GM23338 (cell line): Measurements from ENCODE around the gene FMO2.

Experiments
- EZH2 ChIP-seq: fragments of 200-600 bp; sonication (generic); IDR thresholded peaks from one replicate; pipeline ENCODE4 v1.8.0; 2017; ENCODE audit warnings: antibody characterized with exemption, mild to moderate bottlenecking, low read depth; ENCODE audit not compliant: unreplicated experiment
- EZH2phosphoT487 ChIP-seq: fragments of 200-600 bp; sonication (generic); IDR thresholded peaks from one replicate; pipeline ENCODE4 v1.8.1; 2018; ENCODE audit warnings: antibody characterized with exemption; ENCODE audit not compliant: unreplicated experiment
- POLR2AphosphoS5 ChIP-seq: IDR thresholded peaks from 2 replicates; pipeline ENCODE4 v1.6.1; 2016; ENCODE audit warnings: antibody characterized with exemption, low read depth
- TF ChIP-seq, protein P1 (sequence below), 2 experiments: fragments of 200-600 bp in 1 of 2; sonication (generic) in 1 of 2; conservative IDR thresholded peaks; 2 replicates each; pipeline versions ENCODE4 v1.5.1 to v1.6.1; 2016 to 2017; ENCODE audit warnings: antibody characterized with exemption in 2 of 2, low read depth in 2 of 2, mild to moderate bottlenecking in 2 of 2, moderate library complexity in 1 of 2

DNA sequence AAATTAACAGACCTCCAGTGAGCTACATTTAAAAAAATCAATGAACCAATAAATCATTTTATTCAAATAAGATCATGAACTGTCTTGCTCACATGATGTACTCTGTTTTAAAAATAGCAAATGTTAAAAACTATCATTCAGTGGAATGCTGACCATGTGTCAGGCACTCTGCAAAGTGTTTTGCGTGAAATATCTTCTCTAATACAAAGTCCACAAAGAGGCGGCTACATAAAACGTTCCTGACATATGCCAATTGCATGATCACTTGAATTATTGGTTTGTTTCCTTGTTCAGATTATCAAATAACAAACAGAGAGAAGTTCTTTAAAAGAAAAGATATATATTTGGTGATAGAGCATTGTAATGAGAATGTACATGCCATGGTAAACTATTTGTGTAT, 10.7 kb downstream of the FMO2 start:
- TF ChIP-seq, protein P1, sequence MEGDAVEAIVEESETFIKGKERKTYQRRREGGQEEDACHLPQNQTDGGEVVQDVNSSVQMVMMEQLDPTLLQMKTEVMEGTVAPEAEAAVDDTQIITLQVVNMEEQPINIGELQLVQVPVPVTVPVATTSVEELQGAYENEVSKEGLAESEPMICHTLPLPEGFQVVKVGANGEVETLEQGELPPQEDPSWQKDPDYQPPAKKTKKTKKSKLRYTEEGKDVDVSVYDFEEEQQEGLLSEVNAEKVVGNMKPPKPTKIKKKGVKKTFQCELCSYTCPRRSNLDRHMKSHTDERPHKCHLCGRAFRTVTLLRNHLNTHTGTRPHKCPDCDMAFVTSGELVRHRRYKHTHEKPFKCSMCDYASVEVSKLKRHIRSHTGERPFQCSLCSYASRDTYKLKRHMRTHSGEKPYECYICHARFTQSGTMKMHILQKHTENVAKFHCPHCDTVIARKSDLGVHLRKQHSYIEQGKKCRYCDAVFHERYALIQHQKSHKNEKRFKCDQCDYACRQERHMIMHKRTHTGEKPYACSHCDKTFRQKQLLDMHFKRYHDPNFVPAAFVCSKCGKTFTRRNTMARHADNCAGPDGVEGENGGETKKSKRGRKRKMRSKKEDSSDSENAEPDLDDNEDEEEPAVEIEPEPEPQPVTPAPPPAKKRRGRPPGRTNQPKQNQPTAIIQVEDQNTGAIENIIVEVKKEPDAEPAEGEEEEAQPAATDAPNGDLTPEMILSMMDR (conservative IDR thresholded peaks at IDR 0.05; ENCODE audit: low read depth in 2 of 2): no peak
- TF ChIP-seq EZH2 (no peak), EZH2phosphoT487 (no peak), POLR2AphosphoS5 (no peak)
